ENCODE data around the gene ADCY2.

- no peak for TF ChIP-seq CTCF (IDR thresholded peaks at IDR 0.05)
- TF ChIP-seq POLR2A (IDR thresholded peaks at IDR 0.05), result no peak
Measured at GRCh38 chr5:7478459-7478858, 82.5 kb downstream of the ADCY2 start.

Measured in esophagus squamous epithelium (tissue), 4 donors.